NCI-H2196 (cell line): ENCODE results near the gene MMD.
"Not testable (repeated sequence)": the region's sequence is repeated elsewhere in the genome, so short reads cannot be mapped to it uniquely, and the experiment has no call there.

Experiments
- DNase-seq: peaks from one replicate; lab custom pipeline; 2025; ENCODE audit not compliant: unreplicated experiment; lab: John Stamatoyannopoulos, UW

Gene MMD

DNA sequence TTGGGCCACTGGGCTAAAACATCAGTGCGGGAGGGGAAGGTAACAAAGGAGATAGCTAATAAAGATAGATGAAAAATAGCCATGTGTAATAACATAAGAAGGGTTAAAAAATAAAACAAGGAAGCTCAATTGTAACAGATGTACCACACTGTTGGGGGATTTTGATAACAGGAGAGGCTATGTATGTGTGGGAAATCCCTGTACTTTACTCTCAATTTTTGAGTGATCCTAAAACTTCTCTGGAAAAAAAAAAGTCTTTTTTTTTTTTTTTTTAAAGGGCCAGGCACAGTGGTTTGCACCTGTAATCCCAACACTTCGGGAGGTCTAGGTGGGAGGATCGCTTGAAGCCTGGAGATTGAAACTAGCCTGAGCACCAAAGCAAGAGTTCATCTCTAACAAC, 1.9 kb upstream of the MMD start:
- DNase-seq: no peak

GRCh38 chr17:55422828-55423164, 1.2 kb upstream of the MMD start:
- not testable (repeated sequence) for DNase-seq

DNA sequence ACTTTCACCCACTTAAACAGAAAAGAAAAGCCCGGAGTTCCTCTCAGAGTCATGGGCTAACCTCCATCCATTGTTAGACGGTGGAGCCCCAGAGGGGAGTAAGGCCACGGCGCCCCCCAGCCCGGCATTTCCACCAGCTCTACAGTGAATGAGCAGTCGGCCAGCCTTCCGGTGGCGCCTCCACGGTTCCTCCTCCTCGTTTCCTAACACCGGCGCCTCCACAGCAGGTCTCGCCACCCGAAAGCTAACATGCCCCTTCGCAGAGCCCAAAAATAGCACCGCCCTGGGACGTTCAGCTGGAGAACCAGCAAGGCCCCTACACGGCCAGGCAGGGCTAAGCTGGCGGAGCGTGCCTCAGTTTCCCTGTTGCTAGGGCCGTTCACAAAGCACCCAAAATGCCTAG, 858 bp downstream of the MMD start:
- DNase-seq: no peak

GRCh38 chr17:55420067-55420775, 1.4 kb downstream of the MMD start:
- no peak for DNase-seq

GRCh38 chr17:55418369-55419268, 3.0 kb downstream of the MMD start:
- no peak for DNase-seq

- no peak for DNase-seq
Measured at GRCh38 chr17:55417411-55418268, 4.0 kb downstream of the MMD start.

DNA sequence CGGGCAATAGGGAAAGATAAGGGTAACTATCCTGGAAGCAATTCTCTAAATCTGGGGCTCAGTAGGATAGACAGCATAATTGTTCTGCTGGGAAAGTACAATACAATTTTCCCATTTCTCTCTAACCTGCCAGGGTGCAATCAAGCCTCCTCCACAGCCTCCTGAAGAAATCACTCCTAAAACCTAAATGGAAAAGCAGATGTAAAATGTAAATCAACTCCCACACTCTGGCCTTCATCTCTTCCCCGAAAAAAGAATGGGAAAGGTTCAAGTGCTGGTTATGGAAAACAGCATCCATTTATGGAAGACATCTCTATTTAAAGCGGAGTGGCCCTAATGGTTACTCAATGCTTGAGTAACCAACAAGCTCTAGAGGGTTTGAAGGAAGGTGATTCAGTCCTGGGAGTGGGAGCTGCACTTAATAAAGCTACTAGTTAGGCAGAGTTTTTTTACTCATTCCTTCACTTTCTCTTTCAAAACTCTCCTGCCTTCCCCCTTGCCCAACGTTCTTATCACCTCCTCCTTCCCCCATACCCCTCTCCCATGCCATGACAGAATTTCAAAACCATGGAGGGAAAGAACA, 5.1 kb downstream of the MMD start:
- DNase-seq: no peak

GRCh38 chr17:55416000-55416399, 5.6 kb downstream of the MMD start:
- no peak for DNase-seq

DNA sequence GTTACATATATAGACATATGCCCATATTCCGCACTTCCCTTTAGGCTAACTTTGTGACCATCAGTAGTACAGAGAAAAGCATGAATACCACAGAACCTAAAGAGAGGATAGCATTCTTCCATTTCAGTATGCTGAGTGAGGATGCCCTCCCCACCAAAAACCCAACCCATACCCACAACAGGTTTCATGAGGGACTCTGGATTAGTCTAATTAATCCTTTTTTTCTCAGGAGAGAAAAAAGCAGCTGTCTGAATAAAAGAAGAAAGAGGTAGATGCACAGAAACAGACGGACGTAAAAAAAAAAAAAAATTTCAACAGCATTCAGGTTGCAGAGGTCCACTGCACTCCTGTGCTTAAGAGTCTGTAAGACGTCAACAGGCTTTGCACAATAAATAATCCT, 6.7 kb downstream of the MMD start:
- DNase-seq: no peak

DNA sequence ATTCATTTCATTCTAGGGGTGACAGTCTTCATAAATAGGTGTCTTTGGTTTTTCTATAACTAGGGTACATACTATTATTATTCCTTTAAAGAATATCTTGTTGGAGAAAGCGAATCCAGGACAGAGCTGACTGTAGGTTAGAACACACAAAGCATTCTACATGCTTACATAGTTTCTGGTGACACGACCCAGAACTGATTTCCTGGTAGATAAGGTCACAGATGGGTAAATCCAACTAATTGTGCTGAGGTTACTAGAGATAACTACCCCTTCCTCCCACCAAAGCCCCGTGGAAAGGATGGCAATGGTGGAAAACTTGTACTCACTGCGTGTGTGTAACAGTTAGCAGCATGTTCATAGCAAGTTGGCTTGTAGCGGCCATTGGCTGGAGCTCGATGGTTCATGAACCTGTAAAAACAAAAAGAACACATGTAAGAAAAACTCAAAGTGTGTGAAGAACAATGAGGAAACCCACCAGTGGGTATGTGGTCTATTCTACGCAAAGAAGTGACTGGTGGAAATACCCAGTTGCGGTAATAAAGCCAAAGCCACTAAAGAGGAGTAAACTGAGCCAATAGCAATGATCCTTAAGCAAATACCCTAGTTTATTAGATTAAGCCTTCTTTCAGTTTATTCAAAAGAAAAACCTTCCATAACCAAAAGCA, 7.7 kb downstream of the MMD start:
- DNase-seq: no peak

DNA sequence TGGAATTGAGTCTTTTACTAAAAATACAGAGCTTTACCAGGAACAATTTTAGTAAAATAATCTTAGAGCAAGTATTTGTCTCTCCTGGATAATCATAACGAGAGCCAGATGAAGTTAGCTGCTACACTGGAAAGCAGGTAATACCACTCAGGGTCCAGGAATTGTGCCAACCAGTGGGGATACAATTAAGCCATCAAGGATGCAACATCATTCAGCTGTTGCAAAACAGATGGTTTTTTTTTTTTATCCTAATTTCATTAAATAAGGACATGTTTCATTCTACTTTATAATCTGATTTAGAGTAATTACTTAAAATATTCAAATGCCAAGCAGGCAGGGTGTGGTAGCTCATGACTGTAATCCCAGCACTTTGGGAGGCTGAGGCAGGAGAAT, 10.2 kb downstream of the MMD start:
- no peak for DNase-seq

GRCh38 chr17:55410722-55411462, 10.7 kb downstream of the MMD start:
- DNase-seq: no peak

DNA sequence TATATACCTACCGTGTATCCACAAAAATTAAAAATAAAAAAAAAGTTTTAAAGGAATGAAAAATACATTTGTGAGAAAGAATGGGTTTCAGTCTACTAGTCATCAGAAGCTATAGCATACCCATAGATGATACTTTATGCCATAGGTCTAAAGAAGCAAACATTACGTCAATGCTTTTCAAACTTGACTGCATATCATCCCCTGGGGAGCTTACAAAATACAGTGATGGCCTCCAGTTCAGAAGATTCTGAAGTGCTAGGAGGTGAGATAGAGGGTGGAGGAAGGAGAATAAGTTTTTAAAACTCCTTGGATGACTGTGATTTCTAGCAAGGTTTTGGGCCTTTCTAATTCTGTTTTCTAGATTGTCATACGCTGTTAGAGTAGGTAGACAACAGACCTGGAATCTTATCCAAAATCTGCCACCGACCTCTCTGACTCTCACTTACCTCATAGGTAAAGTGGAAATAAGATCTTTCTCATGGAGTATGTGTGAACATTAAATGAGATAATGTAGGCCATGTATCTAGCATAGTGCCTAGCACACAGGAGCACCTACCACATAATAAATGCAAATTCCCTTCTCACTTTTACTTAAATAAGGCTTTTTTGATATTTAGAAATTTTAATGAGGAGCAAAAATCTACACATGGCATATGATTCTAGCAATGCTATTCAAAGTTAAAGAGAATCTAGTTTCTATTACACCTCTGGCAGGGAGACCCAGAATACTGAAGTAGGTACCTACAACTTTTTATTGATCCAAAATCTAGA, 12.4 kb downstream of the MMD start:
- DNase-seq: no peak

DNA sequence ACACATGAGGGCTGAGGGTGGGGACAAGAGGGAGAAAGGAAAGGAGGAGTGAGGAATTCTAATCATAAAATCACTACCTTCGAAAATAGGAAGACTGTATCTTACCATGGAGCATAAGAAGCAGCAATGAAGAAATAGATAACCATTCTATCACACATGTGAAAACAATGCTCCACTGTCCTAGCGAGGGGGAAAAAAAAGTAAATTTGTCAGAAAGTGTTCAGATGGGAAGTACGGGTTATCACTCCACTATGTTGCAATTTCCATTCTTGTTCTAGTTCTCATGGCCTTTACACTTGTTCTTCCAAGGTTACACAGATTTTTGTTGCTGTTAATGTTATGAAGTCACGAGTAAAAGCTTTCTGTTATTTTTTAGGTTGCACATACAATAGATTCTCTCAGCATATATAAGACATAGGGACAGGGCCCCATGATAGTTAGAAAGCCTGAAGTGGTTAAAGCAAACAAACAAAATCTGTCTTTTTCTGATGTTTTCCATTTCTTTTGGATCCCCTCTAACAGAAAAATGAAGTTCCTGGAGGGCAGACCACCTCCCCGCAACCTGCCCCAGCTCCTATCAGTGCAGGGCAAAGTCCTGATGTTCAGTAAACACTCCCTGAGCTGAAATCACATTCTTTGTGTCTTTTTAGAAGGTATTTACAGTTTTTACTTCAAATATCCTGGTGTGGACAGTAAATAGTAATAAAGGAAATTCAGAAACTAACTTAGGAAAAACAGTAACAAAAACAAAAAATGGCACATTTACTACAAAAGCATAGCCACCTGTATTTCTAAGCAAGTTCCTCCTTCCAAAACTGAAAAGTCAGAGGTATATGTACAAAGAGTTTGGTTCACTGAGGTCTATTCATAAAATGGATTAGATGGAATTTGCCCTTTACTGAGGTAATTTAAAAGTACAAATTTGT, 13.7 kb downstream of the MMD start:
- no peak for DNase-seq

DNA sequence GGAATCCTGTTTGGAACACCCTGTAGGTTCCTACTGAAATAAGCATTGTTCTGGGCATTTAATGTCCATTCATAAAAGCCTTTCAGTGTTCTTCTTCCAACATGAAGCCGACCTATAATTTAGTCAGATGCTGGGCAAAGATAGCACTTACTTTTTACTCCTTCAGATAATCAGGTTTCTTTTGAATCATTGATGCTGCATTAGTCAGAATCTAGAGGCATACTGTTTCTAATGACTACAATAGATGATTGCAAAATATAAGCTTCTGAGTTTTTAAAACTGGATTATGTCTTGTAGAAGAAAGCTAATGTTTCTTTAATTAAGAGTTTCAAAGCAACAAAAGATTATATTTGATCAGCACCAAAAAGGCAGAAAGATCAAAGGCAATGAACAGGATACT, 16.0 kb downstream of the MMD start:
- no peak for DNase-seq

DNA sequence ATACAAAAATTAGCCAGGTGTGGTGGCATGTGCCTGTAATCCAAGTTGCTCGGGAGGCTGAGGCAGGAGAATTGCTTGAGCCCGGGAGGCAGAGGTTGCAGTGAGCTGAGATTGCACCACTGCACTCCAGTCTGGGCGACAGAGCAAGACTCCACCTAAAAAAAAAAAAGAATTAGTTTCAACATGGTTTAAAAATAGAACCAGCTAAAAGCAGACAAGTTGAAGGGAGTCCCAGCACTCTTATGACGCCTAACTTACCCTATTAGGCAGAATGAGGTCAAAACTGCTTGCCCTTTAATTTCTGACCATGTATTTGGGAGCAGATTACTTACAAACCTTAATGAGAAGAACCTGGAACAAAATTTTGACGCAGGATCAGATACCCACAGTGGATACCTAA, 17.4 kb downstream of the MMD start:
- DNase-seq: not testable (repeated sequence)

DNA sequence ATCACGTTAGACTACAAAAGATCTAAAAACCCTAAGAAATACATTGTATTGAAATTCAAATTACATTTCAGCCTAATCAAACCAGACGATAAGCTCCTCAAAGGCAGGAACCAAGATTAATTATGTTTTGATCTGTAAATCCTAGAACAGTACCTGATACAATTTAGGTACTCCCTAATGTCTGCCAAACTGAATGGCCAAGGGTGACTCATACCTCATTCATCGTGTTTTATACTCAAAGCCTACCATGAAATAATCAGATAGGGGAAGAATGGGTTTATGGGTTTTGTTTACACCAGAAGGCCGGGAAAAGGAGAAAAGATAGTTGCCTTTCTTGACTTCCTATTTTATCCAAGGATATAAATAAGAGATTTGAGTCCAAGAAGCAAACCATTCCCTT, 19.3 kb downstream of the MMD start:
- no peak for DNase-seq

DNA sequence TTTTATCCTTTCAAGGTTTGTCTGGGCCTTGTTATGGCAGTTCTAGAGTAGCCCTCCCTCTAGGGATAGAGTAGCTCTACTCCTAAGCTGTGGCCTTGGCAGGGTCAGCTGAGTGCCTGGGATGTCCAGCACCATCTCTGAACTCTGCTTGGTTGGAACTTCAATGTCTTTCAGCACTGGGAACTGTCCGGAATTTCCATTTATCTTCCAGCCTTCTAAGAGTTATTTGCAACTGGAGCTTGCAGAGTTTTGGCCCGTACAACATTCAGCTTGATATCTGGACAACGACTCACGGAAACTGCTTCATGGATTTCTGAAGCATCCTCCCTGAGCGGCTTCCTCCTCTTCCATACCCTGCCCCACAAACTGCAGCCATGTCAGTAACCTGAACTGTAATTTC, 22.9 kb downstream of the MMD start:
- no peak for DNase-seq
